Esophagus muscularis mucosa (tissue), 4 donors: ENCODE data around the gene SLC35E2B.

ENCODE experiments used
- CTCF ChIP-seq, 3 experiments: fragments of 200-600 bp in 2 of 3; fragments of 450-650 bp in 1 of 3; sonication (generic) in 2 of 3; IDR thresholded peaks; one replicate each; pipeline ENCODE4 v1.5.1; 2017 to 2019; ENCODE audit warnings: antibody characterized with exemption in 3 of 3, mild to moderate bottlenecking in 2 of 3, moderate library complexity in 1 of 3
- EP300 ChIP-seq: sonication (generic); formaldehyde crosslinking; IDR thresholded peaks from one replicate; pipeline ENCODE4 v1.6.1; 2017; ENCODE audit warnings: antibody characterized with exemption
- POLR2A ChIP-seq: fragments of 450-650 bp; IDR thresholded peaks from one replicate; pipeline ENCODE4 v1.6.1; 2017; ENCODE audit warnings: antibody characterized with exemption, moderate library complexity, mild to moderate bottlenecking, low read depth

DNA sequence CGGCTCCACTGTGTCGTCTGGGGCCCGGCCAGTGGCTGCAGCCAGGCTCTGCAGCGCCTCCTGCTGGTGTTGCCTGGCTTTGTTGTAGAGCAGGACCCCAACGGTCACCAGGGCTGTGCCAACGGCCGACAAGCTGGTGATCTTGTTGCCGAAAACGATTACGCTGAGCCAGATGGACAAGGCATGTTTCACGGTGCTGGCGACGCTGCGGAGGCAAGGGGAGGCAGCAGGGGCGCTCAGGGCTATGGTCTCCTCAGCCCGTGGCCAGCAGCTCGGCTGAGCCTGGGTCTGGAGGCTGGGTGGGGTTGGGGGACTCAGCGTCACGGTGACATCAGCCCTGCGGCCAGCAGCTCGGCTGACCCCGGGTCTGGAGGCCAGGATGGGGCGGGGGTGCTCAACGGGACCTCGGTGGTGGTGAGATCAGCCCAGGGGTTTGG is 26.8 kb downstream of the SLC35E2B start:
- TF ChIP-seq CTCF (IDR thresholded peaks at IDR 0.05), result peak in 2 of 3 experiments; percentile 30 to 48
- TF ChIP-seq EP300, result no peak
- TF ChIP-seq POLR2A, result no peak
